ENCODE measurements around the gene LMTK3.

The LMTK3 gene

GRCh38 chr19:48484931-48485612 is 26.6 kb downstream of the LMTK3 start:
- DNase-seq: no peak

GRCh38 chr19:48484247-48484893 is 27.3 kb downstream of the LMTK3 start:
- DNase-seq: no peak

GRCh38 chr19:48483301-48483700 is 28.3 kb downstream of the LMTK3 start:
- no peak for DNase-seq

- DNase-seq: no peak
Measured at GRCh38 chr19:48481846-48482639, 29.6 kb downstream of the LMTK3 start.

- peak; percentile 38 for DNase-seq
Measured at GRCh38 chr19:48480558-48481500, 30.8 kb downstream of the LMTK3 start.

- peak; percentile 16 for DNase-seq
Measured at GRCh38 chr19:48480183-48480557, 31.5 kb downstream of the LMTK3 start.

GRCh38 chr19:48479686-48480085 is 31.9 kb downstream of the LMTK3 start:
- no peak for DNase-seq

- no peak for DNase-seq
Measured at GRCh38 chr19:48478339-48479256, 33.0 kb downstream of the LMTK3 start.

GRCh38 chr19:48477698-48478338 is 33.8 kb downstream of the LMTK3 start:
- no peak for DNase-seq

GRCh38 chr19:48477067-48477685 is 34.5 kb downstream of the LMTK3 start:
- DNase-seq: no peak

- DNase-seq: no peak
Measured at GRCh38 chr19:48476176-48476575, 35.5 kb downstream of the LMTK3 start.

- no peak for DNase-seq
Measured at GRCh38 chr19:48475369-48476068, 36.1 kb downstream of the LMTK3 start.

GRCh38 chr19:48474084-48474592 is 37.5 kb downstream of the LMTK3 start:
- DNase-seq: no peak

GRCh38 chr19:48473161-48473966 is 38.3 kb downstream of the LMTK3 start:
- DNase-seq: no peak

GRCh38 chr19:48471836-48472235 is 39.8 kb downstream of the LMTK3 start:
- DNase-seq: no peak

GRCh38 chr19:48470856-48471255 is 40.8 kb downstream of the LMTK3 start:
- no peak for DNase-seq

- DNase-seq: no peak
Measured at GRCh38 chr19:48469934-48470680, 41.5 kb downstream of the LMTK3 start.

- DNase-seq: peak; percentile 65
Measured at GRCh38 chr19:48469289-48469881, 42.2 kb downstream of the LMTK3 start, which contains the start of gene CYTH2. Gene CYTH2 (plus strand): TSS chr19:48469369. CDS start chr19:48469508, 139 bp downstream.

All from effector CD8-positive, alpha-beta T cell (primary cell).